Ovary (tissue), 9 donors: ENCODE measurements around the gene MUC2. TPM values are rescaled to one million over a fixed set of nuclear protein-coding genes. Genes with fewer than 3 reads are reported as not detected.

Experiments used
- DNase-seq, 5 donors: peaks; one replicate each; pipeline ENCODE4 v3.0.0-alpha.2; 2019 to 2020
- H3K27ac ChIP-seq, 2 donors: fragments of 200-600 bp; one replicate each; pipeline versions ENCODE4 v1.5.1 to v1.8.0; 2019 to 2022
- H3K27me3 ChIP-seq: fragments of 200-600 bp; one replicate; pipeline ENCODE4 v1.8.0; 2022
- H3K36me3 ChIP-seq: fragments of 200-600 bp; sonication (generic); one replicate; pipeline ENCODE4 v1.5.1; 2019
- H3K4me1 ChIP-seq: one replicate; pipeline ENCODE4 v1.8.1; 2013; ENCODE audit warnings: mild to moderate bottlenecking, moderate library complexity; ENCODE audit not compliant: insufficient read depth
- H3K4me3 ChIP-seq: fragments of 200-600 bp; sonication (generic); one replicate; pipeline ENCODE4 v1.5.1; 2017
- H3K9me3 ChIP-seq, 2 donors: fragments of 200-600 bp in 1 of 2; sonication (generic) in 1 of 2; one replicate each; pipeline versions ENCODE4 v1.5.1 to v1.8.1; 2013 to 2019; ENCODE audit warnings: mild to moderate bottlenecking in 1 of 2, moderate library complexity in 1 of 2
- EP300 ChIP-seq: sonication (generic); formaldehyde crosslinking; IDR thresholded peaks from one replicate; pipeline ENCODE4 v1.6.1; 2017; ENCODE audit warnings: antibody characterized with exemption
- POLR2A ChIP-seq: fragments of 450-650 bp; IDR thresholded peaks from one replicate; pipeline ENCODE4 v1.6.1; 2017; ENCODE audit warnings: antibody characterized with exemption, mild to moderate bottlenecking, moderate library complexity
- WGBS, 3 donors: extraction: QIAGEN DNeasy Blood & Tissue Kit in 1 of 3; methylation state at CpG; one replicate each; pipeline versions ENCODE4 v1.1.5 to v1.1.7; 2013 to 2017; 5-methylcytosine and 5-hydroxymethylcytosine counted together
- intact Hi-C, 4 donors: fragments of 100-400 bp; cut with DNase I; formaldehyde crosslinking; loops; one replicate each; pipeline versions ENCODE4 v1.11.0 to v1.15.1; 2022 to 2023
- polyA plus RNA-seq, 2 donors: library from polyadenylated mRNA; stranded (reverse); fragments of 200-250 nt in 1 of 2; fragments of 350-450 nt in 1 of 2; fragmentation: Illumina TruSeq in 1 of 2; extraction: RNeasy Lipid Tissue Mini Kit (QIAGEN cat#74804) in 1 of 2; gene quantifications; one replicate each; pipeline ENCODE4 v1.2.3, GENCODE V29; 2013 to 2014
- total RNA-seq, 7 donors: library from RNA; depleted of rRNA in 2 of 7; stranded (reverse); fragments of >200 nt in 2 of 7; fragmentation: NEBNext Ultra II Directional in 3 of 7; extraction: Animal tissue kit (Norgen Biotek cat#: 25700) in 3 of 7; gene quantifications; one replicate each; pipeline versions ENCODE4 v1.1.0 to v1.2.4, GENCODE V29; 2016 to 2023
- TF ChIP-seq, protein P1 (sequence below), 3 donors: fragments of 450-650 bp in 2 of 3; fragments of 200-600 bp in 1 of 3; IDR thresholded peaks; one replicate each; pipeline versions ENCODE4 v1.5.1 to v1.8.0; 2016 to 2022; ENCODE audit warnings: antibody characterized with exemption in 3 of 3, mild to moderate bottlenecking in 1 of 3
- donor health status: DM: no; HTN: no; CAD: no; lungs with moderate emphysema.
- donor health status: DM: no; HTN: no; CAD: no.
- donor health status: Bipolar disorder and iron deficiency.
- donor health status: DM: yes; HTN: yes; CAD: no.
- donor health status: DM: no; HTN: no; CAD: no.
- donor health status: DM: yes; HTN: yes; CAD: no.

The MUC2 gene
- total and polyA plus RNA-seq, 9 donors: 0.02 to 3.3 (median 0.10) TPM; not detected in 4

GRCh38 chr11:1055109-1055703 is 19.5 kb upstream of the MUC2 start:
- H3K4me3 ChIP-seq: no peak overlapping the region
- H3K27ac ChIP-seq: no peak overlapping the region
- intact Hi-C loops: loop anchor here in 1 of 4 donors (10.0 kb wide), 1 partner anchor 200 kb away; no protein-coding TSS in a partner anchor
- no peaks in the 10 kb centered on the region for H3K4me1 ChIP-seq
- no peaks in the 10 kb centered on the region for H3K9me3 ChIP-seq
- TF ChIP-seq EP300 (no peak), POLR2A (no peak)
- TF ChIP-seq, protein P1, sequence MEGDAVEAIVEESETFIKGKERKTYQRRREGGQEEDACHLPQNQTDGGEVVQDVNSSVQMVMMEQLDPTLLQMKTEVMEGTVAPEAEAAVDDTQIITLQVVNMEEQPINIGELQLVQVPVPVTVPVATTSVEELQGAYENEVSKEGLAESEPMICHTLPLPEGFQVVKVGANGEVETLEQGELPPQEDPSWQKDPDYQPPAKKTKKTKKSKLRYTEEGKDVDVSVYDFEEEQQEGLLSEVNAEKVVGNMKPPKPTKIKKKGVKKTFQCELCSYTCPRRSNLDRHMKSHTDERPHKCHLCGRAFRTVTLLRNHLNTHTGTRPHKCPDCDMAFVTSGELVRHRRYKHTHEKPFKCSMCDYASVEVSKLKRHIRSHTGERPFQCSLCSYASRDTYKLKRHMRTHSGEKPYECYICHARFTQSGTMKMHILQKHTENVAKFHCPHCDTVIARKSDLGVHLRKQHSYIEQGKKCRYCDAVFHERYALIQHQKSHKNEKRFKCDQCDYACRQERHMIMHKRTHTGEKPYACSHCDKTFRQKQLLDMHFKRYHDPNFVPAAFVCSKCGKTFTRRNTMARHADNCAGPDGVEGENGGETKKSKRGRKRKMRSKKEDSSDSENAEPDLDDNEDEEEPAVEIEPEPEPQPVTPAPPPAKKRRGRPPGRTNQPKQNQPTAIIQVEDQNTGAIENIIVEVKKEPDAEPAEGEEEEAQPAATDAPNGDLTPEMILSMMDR (IDR thresholded peaks at IDR 0.05): no peak
- H3K36me3 ChIP-seq: no peaks in the 10 kb centered on the region
- DNase-seq: peak in 2 of 5 donors; percentile 4 to 12
- WGBS, 3 donors: 88 to 92% (median 88%) methylated on average over 16 to 17 of the region's 17 CpGs
- H3K27me3 ChIP-seq: no peaks in the 10 kb centered on the region

DNA sequence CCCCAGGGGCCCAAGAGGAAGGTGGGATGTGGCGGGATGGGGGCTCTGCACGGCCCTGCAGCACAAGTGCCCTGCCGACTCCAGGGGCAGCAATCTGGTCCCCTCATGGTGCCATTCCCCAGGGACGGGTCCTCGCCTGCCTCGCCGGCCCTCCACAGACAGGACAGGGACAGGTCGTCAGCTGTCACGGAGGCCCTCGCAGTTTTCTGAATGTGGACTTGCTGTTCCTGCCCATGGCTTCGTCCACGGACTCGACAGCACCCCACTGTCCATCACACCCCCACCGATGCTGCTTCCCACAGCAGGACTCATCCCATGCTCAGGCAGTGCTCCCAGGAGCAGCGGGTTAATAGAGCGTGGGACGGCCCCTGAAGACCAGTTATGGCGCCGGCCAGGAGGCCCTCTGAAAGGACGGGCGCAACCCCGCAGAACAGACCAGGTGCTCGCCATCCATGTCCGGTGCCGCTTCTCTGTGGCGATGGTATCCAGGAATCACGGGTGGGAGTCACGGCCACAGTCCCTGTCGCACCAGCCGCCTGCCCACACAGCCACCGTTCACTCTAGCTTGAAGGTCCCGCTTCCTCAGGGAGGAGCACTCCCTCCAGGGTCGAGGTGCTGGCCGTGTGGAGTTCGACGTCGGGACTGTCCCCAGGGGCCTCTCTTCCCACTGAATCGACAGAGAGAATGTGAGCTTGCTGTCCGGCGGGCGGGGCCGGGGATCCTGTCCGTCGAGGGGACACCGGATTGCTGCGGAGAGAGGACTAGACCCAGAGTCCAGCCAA is 18.5 kb upstream of the MUC2 start:
- peak in 4 of 5 donors; percentile 5 to 30 (median 10) for DNase-seq
- H3K27ac ChIP-seq: no peak overlapping the region
- H3K27me3 ChIP-seq: no peaks in the 10 kb centered on the region
- 76 to 79% (median 78%) methylated on average over 46 of the region's 46 CpGs for WGBS, 3 donors
- H3K36me3 ChIP-seq: no peaks in the 10 kb centered on the region
- no peaks in the 10 kb centered on the region for H3K9me3 ChIP-seq
- intact Hi-C loops: loop anchor here in 1 of 4 donors (10.0 kb wide), 1 partner anchor 201 kb away; no protein-coding TSS in a partner anchor
- no peaks in the 10 kb centered on the region for H3K4me1 ChIP-seq
- TF ChIP-seq, protein P1 (IDR thresholded peaks at IDR 0.05): no peak
- TF ChIP-seq POLR2A (no peak), EP300 (no peak)
- no peak overlapping the region for H3K4me3 ChIP-seq

DNA sequence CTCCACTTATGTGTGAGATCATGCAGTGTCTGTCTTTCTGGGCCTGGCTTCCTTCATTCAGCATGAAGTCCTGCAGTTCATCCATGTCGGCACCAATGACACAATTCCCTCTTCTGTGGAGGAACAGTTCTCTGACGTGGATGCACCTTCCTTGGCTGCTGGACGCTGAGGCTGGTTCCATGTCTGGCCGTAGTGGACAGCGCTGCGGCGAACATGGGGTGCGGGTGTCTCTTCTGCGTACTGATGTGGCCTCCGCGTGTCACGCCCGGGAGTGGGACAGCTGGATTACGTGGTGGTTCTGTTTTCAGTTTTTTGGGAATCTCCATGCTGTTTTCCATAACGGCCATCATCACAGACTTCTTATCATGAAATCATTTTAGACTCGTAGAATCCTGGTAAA is 16.9 kb upstream of the MUC2 start:
- H3K27me3 ChIP-seq: no peaks in the 10 kb centered on the region
- no peaks in the 10 kb centered on the region for H3K36me3 ChIP-seq
- no peak overlapping the region for H3K27ac ChIP-seq
- no peaks in the 10 kb centered on the region for H3K9me3 ChIP-seq
- intact Hi-C loops: loop anchor here in 1 of 4 donors (10.0 kb wide), 1 partner anchor 203 kb away; no protein-coding TSS in a partner anchor
- TF ChIP-seq EP300: no peak
- TF ChIP-seq, protein P1 (IDR thresholded peaks at IDR 0.05): no peak
- no peak for TF ChIP-seq POLR2A
- WGBS, 3 donors: 85 to 89% (median 86%) methylated on average over 16 of the region's 16 CpGs
- H3K4me3 ChIP-seq: no peak overlapping the region
- no peaks in the 10 kb centered on the region for H3K4me1 ChIP-seq
- DNase-seq: peak in 1 of 5 donors; percentile 4

GRCh38 chr11:1059759-1060158 is 14.9 kb upstream of the MUC2 start:
- Histone ChIP-seq H3K9me3 (no peaks in the 10 kb centered on the region), H3K27me3 (no peaks in the 10 kb centered on the region), H3K36me3 (no peaks in the 10 kb centered on the region), H3K27ac (no peak overlapping the region), H3K4me1 (no peaks in the 10 kb centered on the region), H3K4me3 (no peak overlapping the region)
- no peak for TF ChIP-seq EP300
- no peak for TF ChIP-seq POLR2A
- TF ChIP-seq, protein P1 (IDR thresholded peaks at IDR 0.05): no peak
- WGBS, 3 donors: 72 to 74% (median 73%) methylated on average over 15 of the region's 15 CpGs
- intact Hi-C loops: loop anchor here in 1 of 4 donors (10.0 kb wide), 1 partner anchor 205 kb away; no protein-coding TSS in a partner anchor
- peak in 1 of 5 donors; percentile 5 for DNase-seq
